Measurements from ENCODE around the gene ATG101.

GRCh38 chr12:52041695-52042123, 28.1 kb upstream of the ATG101 start:
- TF ChIP-seq POLR2AphosphoS5 (IDR thresholded peaks at IDR 0.05; ENCODE audit: low read depth, low read length) (no peak), POLR2A (IDR thresholded peaks at IDR 0.05; ENCODE audit: low read depth, low read length) (no peak), POU2F2 (IDR thresholded peaks at IDR 0.05; ENCODE audit: low read depth, low read length) (no peak), TAF1 (IDR thresholded peaks at IDR 0.05; ENCODE audit: low read depth, low read length) (no peak), SPI1 (IDR thresholded peaks at IDR 0.05; ENCODE audit: low read depth, low read length) (no peak), PAX5 (IDR thresholded peaks at IDR 0.05; ENCODE audit: insufficient read depth, low read length, severe bottlenecking) (no peak)

All from GM12891 (cell line).